Measurements from ENCODE around the gene TMCC1.
"Not testable (repeated sequence)": the region's sequence is repeated elsewhere in the genome, so short reads cannot be mapped to it uniquely, and the experiment has no call there.

Gene TMCC1

DNA sequence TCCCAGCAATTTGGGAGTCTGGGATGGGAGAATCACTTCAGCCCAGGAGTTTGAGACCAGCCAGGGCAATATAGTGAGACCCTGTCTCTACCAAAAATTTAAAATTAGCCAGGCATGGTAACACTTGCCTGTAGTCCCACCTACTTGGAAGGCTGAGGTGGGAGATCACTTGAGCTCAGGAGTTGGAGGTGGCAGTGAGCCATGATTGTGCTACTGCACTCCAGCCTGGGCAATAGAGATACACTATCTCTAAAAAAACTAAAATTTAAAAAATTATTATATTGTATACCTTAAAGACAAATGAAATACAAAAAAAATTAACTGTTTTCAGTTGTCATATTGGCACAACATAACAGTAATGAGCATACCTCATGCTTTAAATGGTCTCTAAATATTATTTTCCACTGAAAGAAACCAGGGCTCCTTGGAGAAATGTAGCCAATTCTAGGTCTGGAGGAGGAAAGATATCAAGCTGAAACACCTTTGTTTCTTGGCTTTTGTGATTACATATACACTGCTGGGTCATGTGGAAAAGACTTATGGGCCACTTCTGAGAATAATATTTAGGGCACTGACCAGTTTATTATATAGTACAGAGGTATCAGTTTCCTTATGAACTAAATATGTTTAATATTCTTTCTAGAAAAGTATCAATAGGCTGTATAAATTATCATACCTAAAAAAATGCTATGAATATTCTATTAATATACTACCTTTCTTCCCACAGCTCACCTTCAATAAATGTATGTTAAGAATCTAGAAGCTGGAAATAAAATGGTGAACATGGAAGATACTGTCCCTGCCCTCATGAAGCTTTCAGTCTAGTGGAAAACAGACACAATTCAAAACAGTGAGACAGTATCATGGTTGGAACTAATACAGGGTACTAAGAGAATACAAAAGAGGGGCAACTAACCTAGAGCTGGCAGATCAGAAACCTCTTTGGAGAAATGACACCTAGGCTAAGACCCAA lies 119.5 kb downstream of the TMCC1 start:
- no peak for DNase-seq (ENCODE audit: low spot score)

DNA sequence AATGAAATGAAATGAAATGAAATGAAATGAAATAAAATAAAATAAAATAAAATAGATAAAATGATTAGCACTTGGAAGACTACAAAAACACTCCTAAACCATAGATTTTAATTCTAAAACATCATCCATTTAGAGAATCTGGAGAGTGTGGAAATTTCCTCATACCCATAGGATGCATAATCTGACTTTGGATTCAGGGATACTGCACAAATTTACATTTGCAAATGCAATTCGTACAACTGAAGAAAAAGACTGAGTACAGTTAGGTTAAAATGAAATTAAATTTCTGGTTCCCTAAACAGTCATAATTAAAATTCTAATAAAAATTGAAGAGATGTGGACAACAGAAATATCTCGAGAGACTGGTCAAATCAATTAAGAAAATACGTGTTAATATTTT lies 122.9 kb downstream of the TMCC1 start:
- no peak for DNase-seq (ENCODE audit: low spot score)

GRCh38 chr3:129769616-129770015 lies 123.9 kb downstream of the TMCC1 start:
- no peak for DNase-seq (ENCODE audit: low spot score)

DNA sequence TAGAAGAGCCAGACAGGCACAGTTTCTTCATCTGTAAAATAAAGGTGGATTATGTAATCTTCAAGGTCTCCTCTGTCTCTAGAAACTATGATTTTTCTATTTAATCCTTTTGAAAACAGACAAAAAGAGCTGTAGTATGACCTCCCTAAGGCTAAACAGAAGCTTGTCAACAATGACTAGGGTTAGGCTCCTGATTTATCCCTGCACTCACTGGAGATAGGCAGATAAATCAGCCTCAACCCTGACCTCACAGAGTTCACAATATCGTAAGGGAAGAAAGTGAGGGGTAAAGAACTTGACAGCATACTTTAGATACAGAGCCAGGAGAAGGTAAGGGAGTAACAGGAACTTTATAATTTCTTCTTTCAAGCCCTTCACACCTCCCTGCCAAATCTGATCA lies 124.8 kb downstream of the TMCC1 start:
- DNase-seq (ENCODE audit: low spot score), result no peak

GRCh38 chr3:129766135-129766534 lies 127.4 kb downstream of the TMCC1 start:
- no peak for DNase-seq (ENCODE audit: low spot score)

- no peak for DNase-seq (ENCODE audit: low spot score)
Measured at GRCh38 chr3:129764090-129764489, 129.4 kb downstream of the TMCC1 start.

- no peak for DNase-seq (ENCODE audit: low spot score)
Measured at GRCh38 chr3:129758785-129759320, 134.7 kb downstream of the TMCC1 start.

DNA sequence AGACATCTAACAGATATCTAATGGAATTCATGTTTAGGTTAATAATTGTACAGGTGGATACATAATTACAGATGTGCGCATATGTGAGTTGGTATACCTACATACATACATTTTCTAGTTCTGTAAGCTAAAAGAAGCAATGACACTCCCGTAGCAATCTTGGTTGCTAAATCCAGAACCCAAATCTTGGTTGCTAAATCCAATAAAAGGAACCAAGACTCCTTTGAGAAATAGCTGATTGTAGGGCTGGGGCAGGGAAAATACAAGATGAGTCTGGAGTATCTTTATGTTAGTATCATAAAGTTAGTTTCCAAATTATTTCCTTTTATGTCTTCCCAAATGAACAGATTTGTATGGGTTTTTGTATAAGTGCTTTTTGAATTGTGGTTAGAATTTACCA lies 135.2 kb downstream of the TMCC1 start:
- DNase-seq (ENCODE audit: low spot score), result no peak

- DNase-seq (ENCODE audit: low spot score), result no peak
Measured at GRCh38 chr3:129756871-129757270, 136.6 kb downstream of the TMCC1 start.

GRCh38 chr3:129751105-129751504 lies 142.4 kb downstream of the TMCC1 start:
- not testable (repeated sequence) for DNase-seq (ENCODE audit: low spot score)

DNA sequence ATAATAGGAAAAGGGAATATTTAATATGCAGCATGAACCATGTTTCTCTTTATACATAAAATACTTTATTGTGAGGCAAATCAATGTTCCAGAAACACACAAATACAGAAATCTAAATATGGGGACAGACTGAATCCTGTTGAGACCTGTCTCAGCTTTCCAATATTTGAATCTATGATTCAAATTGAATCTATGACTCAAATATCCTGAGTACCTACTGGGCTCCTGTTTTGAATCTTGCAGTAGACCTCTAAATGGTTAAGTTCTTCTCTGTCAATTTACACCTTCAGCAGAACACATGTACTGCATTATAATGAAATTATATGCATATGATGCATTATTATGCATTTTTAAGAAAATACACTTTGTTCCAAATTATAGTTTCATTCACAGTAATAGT lies 143.8 kb downstream of the TMCC1 start:
- no peak for DNase-seq (ENCODE audit: low spot score)

GRCh38 chr3:129747992-129748391 lies 145.5 kb downstream of the TMCC1 start:
- no peak for DNase-seq (ENCODE audit: low spot score)

GRCh38 chr3:129747136-129747535 lies 146.4 kb downstream of the TMCC1 start:
- DNase-seq (ENCODE audit: low spot score), result no peak

GRCh38 chr3:129746629-129747028 lies 146.9 kb downstream of the TMCC1 start:
- DNase-seq (ENCODE audit: low spot score), result no peak

- no peak for DNase-seq (ENCODE audit: low spot score)
Measured at GRCh38 chr3:129745253-129745652, 148.3 kb downstream of the TMCC1 start.

DNA sequence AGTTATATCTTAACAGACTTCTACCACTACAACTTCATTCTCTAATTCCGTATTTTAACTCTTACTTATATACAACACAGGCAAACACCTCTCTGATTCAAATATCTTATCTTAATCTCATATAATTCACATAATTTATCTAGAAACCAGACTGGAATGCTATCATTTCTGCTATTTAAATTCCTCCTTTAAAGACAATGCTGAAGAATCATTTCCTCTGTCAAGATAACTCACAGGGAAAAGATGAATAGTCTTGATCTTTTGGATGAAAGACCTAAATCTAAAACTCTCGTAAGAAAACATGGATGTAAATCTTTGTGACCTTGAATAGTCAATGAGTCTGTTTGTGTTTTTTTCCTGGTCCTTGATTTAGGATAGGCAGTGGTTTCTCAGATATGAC lies 151.7 kb downstream of the TMCC1 start:
- no peak for DNase-seq (ENCODE audit: low spot score)

DNA sequence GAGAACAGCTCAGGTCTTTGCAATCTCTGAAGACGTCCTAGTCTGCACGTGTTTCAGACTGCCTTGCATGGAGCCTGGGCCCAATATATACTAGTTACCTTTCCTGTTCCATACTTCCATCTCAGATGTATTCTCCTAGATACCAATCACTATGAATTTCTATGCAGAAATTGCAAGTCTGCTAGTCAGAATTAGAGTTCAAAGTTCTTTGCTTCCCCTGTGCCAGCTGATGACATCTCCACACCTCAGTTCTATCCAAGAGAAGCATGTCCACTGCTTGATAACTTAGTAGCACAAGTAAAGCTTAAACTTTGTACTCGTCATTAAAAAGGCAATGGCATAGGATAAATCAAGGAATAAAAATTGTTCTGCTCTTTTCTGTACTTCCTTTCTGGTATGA lies 153.4 kb downstream of the TMCC1 start:
- DNase-seq (ENCODE audit: low spot score), result no peak

DNA sequence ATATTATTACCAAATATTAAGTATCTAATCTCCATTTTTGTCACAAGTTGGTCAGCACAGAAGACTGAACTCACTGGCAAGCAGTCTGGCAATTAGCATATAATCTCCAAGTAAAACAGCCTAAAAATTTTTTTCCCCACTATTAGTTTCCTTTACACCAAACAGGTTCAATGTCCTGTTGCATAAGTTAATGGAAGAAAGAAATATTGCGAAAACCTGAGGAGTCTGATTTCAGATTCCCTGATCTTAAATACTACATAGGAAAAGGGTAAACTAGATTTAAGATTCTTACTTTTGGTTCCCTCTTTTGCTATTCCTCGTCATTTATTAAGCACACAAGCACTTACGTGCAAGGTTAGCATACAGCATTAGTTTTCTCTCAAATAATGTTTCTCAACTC lies 153.9 kb downstream of the TMCC1 start:
- no peak for DNase-seq (ENCODE audit: low spot score)

DNA sequence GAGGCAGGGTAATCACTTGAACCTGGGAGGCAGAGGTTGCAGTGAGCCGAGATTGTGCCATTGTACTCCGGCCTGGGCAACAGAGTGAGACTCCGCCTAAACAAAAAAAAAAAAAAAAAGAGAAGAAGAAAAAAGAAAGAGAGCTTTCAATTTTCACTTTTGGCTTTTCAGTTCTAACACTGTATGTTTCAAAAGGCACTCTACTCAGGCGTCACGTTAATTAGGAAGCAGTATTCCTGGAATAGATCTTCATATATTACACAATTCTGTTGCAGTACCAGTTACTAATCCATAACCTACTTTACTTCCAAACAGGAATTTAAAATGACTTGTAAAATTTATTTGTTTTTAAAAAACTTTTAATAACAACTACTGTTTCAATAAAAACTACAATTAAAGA lies 155.3 kb downstream of the TMCC1 start:
- DNase-seq (ENCODE audit: low spot score), result no peak

DNA sequence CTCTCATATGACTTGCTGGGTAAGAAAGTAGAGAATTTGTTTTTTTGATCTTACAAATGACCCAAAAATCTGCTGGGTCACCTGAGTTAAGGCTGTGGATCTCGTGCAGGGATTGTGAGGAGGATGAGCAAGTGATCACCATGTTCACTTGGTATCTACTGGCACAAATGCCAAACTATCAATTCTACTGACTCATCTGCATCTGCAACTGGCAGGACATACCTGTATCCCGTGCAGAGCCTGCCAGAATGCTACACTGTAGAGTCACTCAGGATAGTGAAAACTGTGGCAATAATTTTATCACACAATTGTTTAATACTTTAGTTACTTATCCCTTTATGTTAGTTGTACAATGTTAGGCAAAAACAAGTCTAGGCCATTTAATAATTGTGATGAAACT lies 157.4 kb downstream of the TMCC1 start:
- no peak for DNase-seq (ENCODE audit: low spot score)

- DNase-seq (ENCODE audit: low spot score), result no peak
Measured at GRCh38 chr3:129735638-129736037, 157.9 kb downstream of the TMCC1 start.

- DNase-seq (ENCODE audit: low spot score), result no peak
Measured at GRCh38 chr3:129734449-129734848, 159.1 kb downstream of the TMCC1 start.

DNA sequence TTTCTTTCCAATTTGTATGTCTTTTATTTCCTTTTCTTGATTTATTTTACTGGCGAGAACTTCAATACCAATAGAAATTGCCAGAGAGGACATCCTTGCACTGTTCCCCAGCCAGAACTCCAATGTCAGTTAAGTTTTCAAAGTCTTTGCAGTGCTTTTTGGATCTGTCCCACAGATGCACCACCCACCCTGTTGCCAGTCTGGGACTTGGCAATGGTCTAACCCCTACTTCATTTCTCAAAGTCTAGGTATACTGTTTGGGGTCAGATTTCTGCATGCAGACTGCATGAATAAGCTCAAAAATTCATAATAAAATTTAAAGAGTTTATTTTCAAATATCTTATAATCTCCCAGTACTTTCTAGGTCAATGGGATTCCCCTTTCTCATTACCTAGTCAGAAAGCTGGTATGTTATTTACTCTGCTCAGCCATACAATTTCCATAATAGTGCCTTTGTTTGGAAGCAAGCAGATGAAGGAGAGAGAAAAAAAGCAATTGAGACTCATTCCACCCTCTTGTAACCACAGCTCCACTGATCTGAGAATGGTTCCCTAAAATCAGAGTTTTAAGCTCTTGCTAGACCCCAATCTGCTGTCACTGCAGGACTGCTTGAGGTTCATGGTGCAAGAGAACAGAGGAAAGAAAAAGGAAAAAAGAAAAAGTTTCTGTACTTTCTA lies 161.2 kb downstream of the TMCC1 start:
- DNase-seq (ENCODE audit: low spot score), result no peak
